Retina (tissue), 1 donor: ENCODE results near the gene CRYL1.

ENCODE experiments used
- DNase-seq: peaks from one replicate; pipeline ENCODE4 v3.0.0-alpha.2; 2016

CRYL1 gene

DNA sequence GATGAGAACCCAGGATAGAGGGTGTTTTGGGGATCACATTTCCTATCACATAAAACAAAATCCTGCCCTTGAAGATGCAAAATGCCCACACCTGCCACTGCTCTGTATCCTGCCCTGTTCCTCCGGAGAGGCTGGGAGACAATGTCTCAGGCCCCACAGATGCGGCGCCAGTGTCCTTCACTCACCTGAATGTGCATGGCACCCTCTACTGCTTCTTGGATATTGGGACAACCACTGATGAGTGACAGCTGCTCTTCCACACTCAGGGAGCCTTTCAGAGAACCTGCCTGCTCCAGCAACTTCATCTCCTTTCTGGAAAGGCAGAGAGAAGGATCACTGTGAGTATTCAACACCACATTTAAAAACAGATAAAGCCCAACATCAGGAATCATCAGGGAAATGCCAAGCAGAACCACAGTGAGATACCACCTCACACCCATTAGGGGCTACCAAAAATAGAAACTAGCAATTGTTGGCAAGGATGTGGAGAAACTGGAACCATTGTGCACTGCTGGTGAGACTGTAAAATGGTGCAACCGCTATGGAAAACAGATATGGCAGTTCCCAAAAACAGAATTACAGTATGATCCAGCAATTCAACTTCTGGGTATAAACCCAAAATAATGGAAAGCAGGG, 36.4 kb downstream of the CRYL1 start:
- no peak for DNase-seq

DNA sequence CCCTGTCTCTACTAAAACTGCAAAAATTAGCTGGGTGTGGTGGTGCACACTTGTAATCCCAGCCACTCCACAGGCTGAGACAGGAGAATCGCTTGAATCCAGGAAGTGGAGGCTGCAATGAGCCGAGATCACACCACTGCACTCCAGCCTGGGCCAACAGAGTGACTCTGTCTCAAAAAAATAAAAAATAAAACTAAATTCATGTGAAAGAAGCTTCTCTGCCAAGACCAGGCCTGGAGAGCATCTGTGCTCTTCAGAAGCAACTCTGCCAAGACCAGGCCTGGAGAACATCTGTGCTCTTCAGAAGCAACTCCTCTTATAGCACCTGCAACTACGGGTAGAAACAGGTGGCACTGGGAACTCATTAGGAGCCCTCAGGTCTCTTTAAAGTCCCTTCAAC, 37.7 kb downstream of the CRYL1 start:
- DNase-seq: no peak

DNA sequence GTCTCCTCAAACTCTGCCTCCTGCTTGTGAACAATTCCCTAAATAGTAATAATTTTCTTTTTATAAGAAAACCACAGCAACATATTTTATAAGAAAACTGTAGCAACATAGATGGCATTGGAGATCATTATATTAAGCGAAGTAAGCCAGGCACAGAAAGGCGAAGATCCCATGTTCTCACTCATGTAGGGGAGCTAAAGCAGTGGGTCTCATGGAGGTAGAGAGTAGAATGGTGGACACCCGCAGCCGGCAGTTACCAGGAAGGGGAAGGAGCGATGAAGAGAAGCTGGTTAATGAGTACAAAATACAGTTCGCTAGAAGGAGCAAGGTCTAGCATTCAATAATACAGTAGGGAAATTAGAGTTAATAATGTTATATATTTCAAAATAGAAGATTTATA, 42.9 kb downstream of the CRYL1 start:
- no peak for DNase-seq

DNA sequence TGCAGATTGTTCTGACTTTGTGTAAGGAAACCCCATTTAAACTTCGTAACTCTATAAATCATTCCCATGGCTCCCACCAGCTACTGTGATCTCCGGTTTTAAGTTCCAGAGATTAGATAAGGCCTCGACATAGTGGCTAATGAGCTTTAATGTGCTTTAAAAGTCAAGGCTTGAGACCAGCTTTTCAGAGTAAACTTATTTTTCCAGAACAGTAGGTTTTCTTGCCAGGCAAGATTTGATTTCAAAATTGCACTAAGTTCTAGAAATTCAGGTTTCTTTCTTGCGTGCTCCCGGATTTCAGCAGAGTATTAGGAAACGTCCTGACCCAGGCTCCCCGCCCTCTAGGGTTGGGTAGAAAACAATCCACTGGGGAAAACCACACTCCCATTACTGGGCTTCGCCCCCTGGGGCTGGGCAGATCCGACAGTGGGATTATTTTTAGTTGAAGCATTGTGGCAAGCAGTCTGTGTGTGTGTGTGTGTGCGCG, 43.3 kb downstream of the CRYL1 start:
- DNase-seq: no peak

DNA sequence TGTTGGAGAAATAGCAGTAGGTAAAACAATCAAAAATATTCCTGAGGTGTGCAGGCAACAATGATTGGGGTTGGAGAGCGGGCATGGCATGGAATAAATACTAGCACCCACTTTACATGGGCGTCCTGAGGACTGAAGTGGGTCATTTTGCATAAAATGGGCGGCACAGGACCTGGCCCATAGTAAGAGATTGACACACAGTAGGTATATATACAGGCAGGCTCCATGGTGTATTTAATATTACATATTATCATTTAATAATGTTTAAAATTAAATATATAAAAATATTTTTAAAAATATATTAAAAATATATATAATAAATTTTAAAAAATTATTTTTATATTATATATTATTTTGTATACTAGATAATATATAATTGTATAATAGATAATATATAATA, 48.3 kb downstream of the CRYL1 start:
- no peak for DNase-seq

DNA sequence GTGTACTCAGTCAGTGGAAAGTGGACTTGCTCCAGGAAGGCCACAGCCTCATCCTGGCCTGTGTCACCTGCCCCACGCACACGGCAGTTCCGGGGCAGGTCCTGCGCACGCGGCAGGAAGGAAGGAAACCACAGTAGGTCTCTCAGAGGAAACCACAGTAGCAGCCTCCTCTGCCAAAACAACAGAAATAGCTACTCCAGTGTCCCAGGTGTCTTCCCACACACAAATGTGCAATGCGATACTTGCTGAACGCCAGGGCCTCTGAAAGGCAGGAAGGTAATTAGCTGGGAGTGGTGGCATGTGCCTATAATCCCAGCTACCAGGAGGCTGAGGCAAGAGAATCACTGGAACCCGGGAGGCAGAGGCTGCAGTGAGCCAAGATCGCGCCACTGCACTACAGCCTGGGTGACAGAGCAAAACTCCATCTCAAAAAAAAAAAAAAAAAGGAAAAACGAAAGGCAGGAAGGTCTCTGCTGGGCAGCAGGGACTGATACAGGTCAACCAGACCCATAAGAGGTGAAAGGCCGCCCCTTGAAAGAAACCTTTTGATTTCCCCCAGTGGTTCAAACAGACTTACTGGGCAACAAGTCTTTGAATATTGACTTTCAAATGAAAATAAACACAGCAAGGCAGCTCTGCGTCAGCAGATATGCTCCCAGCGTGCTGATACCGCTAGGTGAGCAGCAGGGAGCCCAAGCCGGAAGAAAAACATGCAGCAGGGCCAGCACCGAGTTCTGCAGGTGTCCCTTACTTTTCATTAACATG, 49.5 kb downstream of the CRYL1 start:
- no peak for DNase-seq

DNA sequence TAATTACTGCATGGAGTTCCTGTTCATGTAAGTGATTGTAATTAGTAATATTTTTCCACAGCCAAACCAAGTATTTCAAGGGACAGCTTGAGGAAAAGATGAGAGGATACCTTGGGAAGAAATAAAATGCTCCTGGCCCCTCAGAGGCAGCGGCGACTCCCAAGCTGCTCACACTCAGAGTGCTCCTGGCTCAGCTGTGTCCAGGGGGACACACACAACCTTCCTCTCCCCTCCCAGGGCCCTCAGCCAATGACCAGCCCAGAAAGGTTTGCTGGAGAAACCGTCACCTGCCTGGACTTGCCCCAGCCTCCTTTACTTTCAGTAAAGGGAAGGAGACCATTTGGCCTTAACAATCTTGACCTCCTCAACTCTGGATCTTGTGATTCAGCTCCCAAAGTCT, 51.1 kb downstream of the CRYL1 start:
- no peak for DNase-seq

DNA sequence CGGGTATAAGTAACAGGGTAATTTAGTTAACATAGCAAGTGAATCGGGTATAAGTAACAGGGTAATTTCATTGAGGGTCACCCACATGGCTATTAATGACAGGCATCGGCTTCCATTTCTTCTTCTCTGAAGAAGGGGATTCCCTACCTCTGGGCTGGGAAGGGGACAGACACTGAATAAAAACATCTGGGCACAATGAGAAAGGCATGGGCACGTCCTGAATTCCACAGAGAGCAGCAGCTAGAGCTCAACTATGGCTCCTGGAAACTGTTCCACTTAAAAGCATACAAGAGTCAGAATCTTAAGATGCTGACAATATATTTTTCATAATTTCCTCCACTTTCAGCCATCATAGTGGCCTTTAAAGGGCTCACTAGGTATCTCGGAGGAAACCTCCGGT, 51.8 kb downstream of the CRYL1 start:
- no peak for DNase-seq

DNA sequence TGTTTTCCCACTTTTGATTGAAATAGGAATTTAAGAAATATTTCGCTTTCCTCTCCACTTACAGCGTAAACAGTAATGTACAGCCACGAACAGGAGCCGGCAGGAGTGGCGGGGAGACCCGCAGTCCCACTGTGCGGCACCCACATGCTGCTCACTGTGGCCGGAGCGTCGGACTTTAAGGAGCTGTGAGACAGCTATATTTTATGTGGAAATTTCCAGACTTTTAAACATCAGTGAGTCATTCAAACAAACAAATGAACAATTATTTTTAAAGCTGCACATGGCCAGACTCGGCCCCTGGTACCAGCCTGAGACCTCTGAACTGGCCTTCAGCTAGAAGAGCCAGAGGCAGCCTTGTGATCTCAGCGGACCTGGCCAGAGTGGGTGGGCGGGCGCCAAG, 52.5 kb downstream of the CRYL1 start:
- DNase-seq: no peak

DNA sequence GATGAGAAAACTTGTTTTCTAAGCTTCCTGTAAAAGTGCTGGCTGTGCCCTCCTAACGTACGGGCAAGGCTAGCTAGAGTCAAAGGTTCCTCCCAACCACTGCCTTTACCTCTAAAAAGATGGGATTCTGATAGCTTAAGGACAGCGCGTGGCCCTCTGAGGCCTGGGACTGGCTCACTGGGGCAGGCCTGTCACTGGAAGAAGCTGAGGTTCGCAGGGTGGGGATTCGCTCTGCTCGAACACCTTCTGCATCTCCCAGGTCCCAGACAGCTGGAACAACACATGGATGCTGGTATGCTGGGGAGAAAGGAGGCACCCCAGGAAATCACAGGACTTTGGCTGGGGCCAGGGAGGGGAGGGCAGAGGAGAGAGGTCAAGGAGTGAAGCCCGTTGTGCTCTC, 53.1 kb downstream of the CRYL1 start:
- no peak for DNase-seq

DNA sequence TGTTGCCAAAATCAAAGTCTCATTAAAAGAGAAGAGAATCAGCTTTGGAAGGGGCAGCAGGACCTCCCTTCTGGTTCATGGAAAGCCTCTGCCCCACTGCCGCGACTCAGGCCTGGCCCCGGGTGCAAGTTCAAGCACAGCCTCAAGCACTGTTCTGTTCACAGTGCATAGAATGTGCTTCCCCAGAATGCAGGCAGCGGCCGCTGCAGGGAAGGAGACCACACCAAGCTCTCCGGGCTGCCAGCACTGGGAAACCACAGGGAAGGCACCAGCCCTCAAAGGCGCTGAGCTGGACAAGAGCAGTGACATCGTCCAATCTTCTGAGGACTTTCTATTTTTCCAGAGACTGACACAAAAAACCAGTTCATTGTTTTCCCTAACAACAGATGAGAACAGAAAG, 55.5 kb downstream of the CRYL1 start:
- DNase-seq: no peak

DNA sequence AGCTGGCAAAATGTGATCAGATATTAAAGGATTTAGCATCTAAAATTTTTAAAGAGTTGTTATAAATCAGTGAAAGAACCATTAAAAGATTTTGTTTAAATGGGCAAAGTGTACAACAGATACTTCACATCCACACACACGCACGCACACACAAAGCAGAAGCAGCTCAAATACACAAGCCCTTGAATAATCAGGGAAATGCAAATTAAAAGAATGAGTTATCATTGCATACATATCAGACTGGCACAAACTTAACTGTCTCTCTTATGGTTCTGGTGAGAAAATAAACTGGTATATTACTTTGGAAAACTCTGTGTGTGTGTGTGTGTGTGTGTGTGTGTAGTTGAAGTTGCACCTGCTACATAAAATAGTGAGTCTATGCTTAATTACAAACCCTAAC, 59.3 kb downstream of the CRYL1 start:
- DNase-seq: no peak

DNA sequence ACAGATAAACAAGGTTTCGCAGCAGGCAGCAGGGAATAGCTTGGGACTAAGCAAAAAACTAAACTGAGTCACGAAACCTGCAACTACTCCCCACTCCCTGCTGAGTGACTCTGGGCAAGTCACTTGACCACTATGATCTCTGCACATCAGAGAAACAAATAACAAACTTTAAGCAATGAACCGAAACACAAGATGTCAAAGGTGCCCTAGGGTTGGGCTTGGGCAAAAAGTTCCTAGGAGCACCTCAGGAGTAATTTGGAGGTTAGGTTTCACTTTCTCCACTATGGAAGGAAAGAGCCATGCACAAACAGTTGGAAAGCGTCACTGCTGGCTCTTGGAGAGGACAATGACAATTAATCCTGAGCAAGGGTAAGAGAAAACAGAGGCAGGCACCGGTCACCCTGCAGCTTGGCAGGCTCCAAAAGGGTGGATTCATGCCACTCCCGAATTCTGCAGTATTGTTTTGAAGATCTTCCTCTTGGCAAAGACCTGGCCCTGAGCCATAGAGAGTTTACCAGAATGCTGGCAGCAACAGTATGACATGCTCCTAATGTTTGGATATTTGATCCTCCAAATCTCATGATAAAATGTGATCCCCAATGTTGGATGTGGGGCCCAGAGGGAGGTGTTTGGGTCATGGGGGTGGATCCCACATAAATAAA, 60.3 kb downstream of the CRYL1 start:
- no peak for DNase-seq

DNA sequence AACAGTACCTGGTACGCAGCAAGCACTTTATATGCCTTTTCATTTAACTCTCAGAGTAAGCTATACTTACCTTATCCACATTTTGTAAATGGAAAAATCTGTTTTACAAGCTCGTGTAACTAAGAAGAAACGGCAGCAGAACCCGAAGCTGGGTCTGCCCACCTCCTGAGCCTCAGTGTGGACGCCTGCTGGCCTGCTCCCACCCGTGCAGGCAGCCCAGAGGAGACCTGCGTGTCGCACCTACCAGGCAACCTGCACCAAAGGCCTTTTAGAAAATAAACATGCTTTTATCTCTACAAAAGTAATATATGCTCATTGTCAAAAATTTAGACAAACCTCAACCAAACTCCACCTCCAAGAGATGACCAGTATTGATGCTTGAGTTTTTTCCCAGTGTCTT, 62.7 kb downstream of the CRYL1 start:
- no peak for DNase-seq

DNA sequence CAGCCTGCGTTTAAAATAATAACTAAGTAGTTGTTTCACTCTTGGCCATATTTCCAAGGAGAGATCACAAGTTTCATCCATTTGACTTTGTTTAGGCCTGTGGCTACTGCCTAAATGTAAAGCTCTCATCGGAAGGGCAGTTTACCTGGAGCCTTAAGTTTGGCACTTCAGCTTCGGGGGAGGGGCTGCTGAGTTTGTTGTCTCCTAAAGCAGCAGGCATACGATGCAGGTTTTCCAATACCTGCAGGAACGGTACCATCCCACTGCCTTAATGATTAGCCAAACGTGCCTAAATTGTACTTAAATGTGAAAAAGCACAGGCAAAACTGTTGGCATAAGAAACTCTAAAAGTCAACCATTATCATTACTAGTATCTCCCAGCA, 63.1 kb downstream of the CRYL1 start:
- no peak for DNase-seq

DNA sequence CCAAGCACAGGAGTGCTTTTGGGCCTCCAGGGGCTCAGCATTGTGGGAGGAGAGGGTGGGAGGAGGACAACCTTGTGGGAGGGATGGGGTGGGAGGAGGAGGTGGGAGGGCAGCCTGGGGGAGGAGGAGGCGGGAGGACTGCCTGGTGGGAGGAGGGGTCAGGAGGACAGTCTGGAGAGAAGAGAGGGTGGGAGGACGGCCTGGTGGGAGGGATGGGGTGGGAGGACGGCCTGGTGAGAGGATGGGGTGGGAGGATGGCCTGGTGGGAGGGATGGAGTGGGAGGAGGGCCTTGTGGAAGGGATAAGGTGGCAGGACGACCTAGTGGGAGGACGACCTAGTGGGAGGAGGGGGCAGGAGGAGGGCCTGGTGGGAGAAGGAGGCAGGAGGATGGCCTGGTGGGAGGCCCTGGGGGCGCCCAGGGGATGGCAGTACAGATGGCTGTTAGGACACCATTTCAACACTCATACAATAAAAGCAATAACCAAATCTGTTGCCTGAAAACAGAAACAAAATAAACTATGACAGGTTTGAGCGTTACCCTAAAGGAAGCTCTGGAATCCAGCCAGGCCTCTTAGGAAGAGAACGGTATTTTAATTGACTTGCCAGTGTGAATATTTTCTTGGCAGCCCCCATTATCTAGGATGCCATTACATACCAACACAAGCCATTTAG, 63.7 kb downstream of the CRYL1 start:
- DNase-seq: no peak

DNA sequence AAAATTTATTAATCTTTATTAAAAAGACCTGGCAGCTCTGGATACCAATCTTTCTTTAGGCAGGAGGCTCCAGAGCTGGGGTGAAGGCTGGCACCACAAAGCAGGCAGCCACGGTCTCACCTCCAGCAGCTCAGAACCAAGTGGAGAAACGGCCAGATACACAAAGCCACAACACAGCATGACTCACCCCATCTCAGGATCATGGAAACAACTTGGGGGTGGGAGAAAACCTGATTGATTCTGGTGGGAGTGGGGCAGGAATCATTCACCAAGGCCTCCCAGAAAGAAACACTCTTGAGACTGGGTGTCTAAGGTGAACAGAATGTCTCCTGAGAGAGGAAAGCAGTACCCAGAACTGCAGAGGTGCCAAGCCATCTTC, 64.2 kb downstream of the CRYL1 start:
- no peak for DNase-seq

DNA sequence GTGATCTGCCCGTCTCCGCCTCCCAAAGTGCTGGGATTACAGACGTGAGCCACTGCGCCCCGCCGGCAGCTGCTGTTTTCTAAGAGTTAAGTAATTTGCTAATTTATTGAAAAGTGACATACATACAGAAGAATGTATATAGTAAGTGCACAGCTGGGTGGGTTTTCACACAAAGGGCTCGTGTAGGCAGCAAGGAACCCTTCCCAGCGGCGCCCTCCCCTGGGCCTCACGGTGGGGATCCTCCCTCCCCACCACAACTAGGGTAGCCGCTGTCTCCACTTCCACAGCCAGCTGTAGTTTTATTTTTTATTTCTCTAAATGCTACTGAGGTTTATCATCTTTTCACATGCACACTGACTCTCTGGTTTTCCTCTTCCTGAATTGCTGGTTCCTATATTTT, 64.9 kb downstream of the CRYL1 start:
- no peak for DNase-seq

DNA sequence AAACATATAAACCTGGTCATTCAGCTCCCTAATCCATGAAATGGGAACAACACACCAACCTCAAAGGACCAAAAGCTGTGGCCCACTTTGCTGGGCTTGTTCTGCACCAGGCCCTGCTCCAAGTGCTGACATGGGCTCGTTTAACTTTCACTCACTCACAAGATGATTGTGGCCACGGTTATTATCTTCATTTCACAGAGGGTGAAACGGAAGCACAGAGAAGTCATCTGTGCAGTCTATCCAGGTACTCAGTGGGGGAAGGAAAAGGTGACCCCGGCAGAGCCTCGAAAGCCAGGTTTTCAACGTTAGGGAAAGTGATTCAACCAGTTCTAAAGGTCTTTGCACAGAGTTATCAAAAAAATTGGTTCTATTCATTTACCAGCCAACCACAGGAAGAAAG, 68.0 kb downstream of the CRYL1 start:
- no peak for DNase-seq

DNA sequence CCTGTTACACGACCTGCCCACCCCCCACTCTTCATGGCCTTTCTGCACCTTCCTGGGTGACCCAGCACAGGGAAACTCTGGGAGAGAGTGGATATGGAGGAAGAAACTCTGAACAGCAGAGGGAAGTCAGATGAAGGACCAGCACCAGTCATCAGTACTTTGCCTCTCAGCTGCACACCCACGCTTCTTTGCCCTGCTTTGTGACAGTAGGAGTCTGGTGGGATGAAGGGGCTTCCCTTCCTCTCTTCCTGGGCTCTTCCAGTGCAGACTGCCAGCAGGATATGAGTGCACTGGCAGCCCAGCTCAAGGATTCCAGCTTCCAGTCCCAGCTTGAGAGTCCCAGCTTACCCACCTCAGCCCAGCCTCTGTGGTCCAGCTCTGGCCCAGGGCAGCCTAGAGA, 68.9 kb downstream of the CRYL1 start:
- no peak for DNase-seq

DNA sequence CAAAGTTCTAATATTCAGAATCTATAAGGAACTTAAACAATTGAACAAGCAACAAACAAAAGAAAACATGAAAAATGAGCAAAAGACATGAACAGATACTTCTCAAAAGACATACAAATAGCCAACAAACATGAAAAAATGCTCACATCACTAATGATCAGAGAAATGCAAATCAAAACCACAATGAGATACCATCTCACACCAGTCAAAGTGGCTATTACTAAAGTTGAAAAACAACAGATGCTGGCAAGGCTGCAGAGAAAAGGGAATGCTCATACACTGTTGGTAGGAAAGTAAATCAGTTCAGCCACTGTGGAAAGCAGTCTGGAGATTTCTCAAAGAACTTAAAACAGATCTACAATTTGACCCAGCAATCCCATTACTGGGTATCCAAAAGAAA, 74.3 kb downstream of the CRYL1 start:
- no peak for DNase-seq

DNA sequence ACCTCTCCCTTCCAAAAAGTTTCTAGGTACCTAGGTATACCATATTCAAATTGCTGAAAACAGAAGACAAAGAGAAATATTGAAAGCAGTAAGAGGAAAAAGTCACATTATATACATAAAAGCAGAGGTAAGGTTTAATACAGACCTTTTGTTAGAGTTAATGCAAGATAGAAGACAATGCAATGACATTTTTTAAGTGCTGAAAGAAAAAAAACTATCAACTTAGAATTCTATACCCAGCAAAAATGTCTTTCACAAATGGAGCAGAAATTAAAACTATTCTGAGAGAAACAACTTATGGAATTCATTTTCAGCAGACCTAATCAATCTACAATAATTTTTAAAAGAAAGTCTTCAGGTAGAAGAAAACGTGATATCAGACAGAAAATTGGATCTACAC, 77.2 kb downstream of the CRYL1 start:
- DNase-seq: no peak

DNA sequence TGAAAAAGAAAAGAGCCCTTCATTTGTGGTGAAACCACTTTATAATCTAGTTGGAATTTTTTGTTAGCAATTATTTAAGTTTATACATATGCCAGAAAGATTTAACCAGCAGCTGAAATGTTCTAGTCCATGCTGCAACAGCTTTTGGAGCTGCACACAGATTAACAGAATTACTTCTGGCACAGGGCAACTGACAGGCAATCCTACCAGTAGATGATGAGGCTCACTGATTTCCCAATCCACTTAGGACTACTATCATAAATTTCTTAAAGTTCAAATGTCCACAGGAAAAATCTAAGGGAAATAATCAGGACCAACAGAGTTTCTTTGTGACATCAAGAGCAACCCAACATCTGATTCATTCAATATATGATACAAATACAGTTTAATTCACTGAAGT, 78.8 kb downstream of the CRYL1 start:
- DNase-seq: no peak

DNA sequence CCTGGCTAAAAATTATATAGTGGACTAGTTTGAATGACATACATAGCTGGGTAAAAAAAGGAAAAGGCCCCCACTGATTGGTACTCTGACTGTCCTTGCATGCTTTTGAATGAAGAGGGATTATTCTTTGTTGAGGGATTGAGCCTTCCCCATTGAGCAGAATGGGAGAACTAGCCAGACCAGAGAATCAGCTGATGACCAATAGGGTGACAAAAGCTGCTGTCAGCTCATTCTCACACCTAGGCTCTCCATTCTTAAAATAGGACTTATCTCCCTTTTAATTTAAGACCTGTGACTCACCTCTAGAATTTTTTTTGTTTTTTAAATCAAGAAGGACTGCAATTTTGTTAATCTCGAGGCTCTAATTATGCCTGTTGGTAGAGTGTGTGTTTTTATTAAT, 79.3 kb downstream of the CRYL1 start:
- no peak for DNase-seq
